Testis (tissue), 2 donors: Measurements from ENCODE around the gene COPZ1.

ENCODE experiments used
- POLR2A ChIP-seq: fragments of 450-650 bp; IDR thresholded peaks from one replicate; pipeline ENCODE4 v1.6.1; 2017; ENCODE audit warnings: antibody characterized with exemption, mild to moderate bottlenecking, moderate library complexity
- TF ChIP-seq, protein P1 (sequence below), 3 experiments: fragments of 450-650 bp in 2 of 3; fragments of 200-600 bp in 1 of 3; sonication (generic) in 1 of 3; IDR thresholded peaks; one replicate each; pipeline ENCODE4 v1.5.1; 2016 to 2019; ENCODE audit warnings: antibody characterized with exemption in 3 of 3, mild to moderate bottlenecking in 2 of 3, moderate library complexity in 1 of 3

DNA sequence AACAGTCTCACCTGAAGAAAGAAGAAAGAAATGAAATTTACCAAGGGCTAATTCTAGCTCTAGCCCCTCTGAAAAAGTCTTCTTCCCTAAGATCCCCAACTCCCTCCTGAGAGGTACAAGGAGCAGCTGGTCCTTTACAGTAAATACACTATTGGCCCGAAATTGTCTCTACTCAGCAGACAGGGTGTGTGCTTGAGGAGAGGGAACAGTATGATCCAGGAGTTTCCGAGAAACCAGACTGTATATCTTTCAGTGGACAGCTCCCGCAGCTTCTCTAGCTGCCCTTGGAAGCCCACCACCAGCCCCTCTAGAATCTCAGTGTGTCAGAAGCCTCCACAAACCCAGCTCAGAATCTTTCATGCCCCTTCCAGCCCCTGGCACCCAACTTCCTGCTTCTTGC lies 31.3 kb downstream of the COPZ1 start:
- TF ChIP-seq, protein P1, sequence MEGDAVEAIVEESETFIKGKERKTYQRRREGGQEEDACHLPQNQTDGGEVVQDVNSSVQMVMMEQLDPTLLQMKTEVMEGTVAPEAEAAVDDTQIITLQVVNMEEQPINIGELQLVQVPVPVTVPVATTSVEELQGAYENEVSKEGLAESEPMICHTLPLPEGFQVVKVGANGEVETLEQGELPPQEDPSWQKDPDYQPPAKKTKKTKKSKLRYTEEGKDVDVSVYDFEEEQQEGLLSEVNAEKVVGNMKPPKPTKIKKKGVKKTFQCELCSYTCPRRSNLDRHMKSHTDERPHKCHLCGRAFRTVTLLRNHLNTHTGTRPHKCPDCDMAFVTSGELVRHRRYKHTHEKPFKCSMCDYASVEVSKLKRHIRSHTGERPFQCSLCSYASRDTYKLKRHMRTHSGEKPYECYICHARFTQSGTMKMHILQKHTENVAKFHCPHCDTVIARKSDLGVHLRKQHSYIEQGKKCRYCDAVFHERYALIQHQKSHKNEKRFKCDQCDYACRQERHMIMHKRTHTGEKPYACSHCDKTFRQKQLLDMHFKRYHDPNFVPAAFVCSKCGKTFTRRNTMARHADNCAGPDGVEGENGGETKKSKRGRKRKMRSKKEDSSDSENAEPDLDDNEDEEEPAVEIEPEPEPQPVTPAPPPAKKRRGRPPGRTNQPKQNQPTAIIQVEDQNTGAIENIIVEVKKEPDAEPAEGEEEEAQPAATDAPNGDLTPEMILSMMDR (IDR thresholded peaks at IDR 0.05): no peak
- TF ChIP-seq POLR2A: no peak
